K562 (cell line): ENCODE results near the gene HMOX1. TPM values are rescaled to one million over a fixed set of nuclear protein-coding genes. Genes with fewer than 3 reads are reported as not detected.

Source experiments
- ATAC-seq: fragments of 200-7000 bp; cut with Tn5 transposase; 3 replicates; pipeline ENCODE4 v1.9.1; 2020; ENCODE audit warnings: moderate library complexity
- BruUV-seq: library from RNA; stranded (reverse); fragments of 400-500 nt; replicated peaks from 2 replicates; lab custom pipeline; 2021; lab: Mats Ljungman, UMichigan
- CTCF ChIA-PET: fragments of 300-600 bp; formaldehyde crosslinking; extraction: SDS; loops from one replicate; lab custom pipeline; 2021; ENCODE audit warnings: low intra/inter-chr PET ratio; lab: Yijun Ruan, JAX
- POLR2A ChIA-PET: fragments of 300-600, 350-650 bp; sonication (Branson Sonifier 250); formaldehyde crosslinking; extraction: SDS; loops from one replicate; lab custom pipeline; 2021; ENCODE audit warnings: antibody characterized with exemption, inconsistent platforms; lab: Yijun Ruan, JAX
- DNase-seq, 4 experiments: peaks; one replicate each; pipeline versions ENCODE4 v3.0.0 to v3.0.0-alpha.2; 2011 to 2018; ENCODE audit warnings: low spot score in 3 of 4, mixed read lengths in 3 of 4; ENCODE audit errors: extremely low read depth in 1 of 4
- FAIRE-seq: peaks from 2 replicates; lab custom pipeline; 2011; peaks lifted over from hg19 to GRCh38; lab: Jason Lieb, UNC
- H2AFZ ChIP-seq: 2 replicates; pipeline ENCODE4 v1.6.0; 2011; ENCODE audit warnings: low read depth, low read length, control low read depth, inconsistent platforms
- H3K27ac ChIP-seq: fragments of 200-600 bp; 3 replicates; pipeline ENCODE4 v1.8.0; 2011; ENCODE audit warnings: low read depth, mild to moderate bottlenecking, control low read depth, inconsistent platforms, low read length, moderate library complexity, mixed read lengths; ENCODE audit errors: extremely low read depth
- H3K27me3 ChIP-seq, 2 experiments: fragments of 300-600 bp in 1 of 2; 2 replicates in 1 of 2; 3 replicates in 1 of 2; pipeline versions ENCODE4 v1.6.0 to v1.8.0; 2011; ENCODE audit warnings: inconsistent platforms in 2 of 2, low read length in 2 of 2, mild to moderate bottlenecking in 1 of 2, mixed read lengths in 1 of 2, moderate library complexity in 1 of 2; ENCODE audit not compliant: control insufficient read depth in 2 of 2, insufficient read depth in 2 of 2
- H3K36me3 ChIP-seq: fragments of 300-600 bp; 3 replicates; pipeline ENCODE4 v1.8.0; 2011; ENCODE audit warnings: mild to moderate bottlenecking, low read length, inconsistent platforms; ENCODE audit not compliant: control insufficient read depth, insufficient read depth
- H3K4me1 ChIP-seq, 2 experiments: fragments of 200-600 bp in 1 of 2; replicated peaks in 1 of 2; 2 replicates in 1 of 2; 3 replicates in 1 of 2; pipeline versions ENCODE4 v1.5.1 to v1.8.0; 2011; ENCODE audit warnings: inconsistent platforms in 2 of 2, low read length in 2 of 2, mild to moderate bottlenecking in 1 of 2, mixed read lengths in 1 of 2, moderate library complexity in 1 of 2; ENCODE audit not compliant: control insufficient read depth in 2 of 2, insufficient read depth in 2 of 2
- H3K4me2 ChIP-seq: 2 replicates; pipeline ENCODE4 v1.6.1; 2011; ENCODE audit warnings: low read length, control low read depth, inconsistent platforms, mixed read lengths; ENCODE audit not compliant: insufficient read depth
- H3K4me3 ChIP-seq: fragments of 200-600 bp; sonication (generic), shearing (Covaris generic); 2 replicates; pipeline ENCODE4 v1.5.1; 2016; ENCODE audit warnings: control low read depth, inconsistent platforms
- H3K79me2 ChIP-seq: fragments of 200-600 bp; 3 replicates; pipeline ENCODE4 v1.8.0; 2011; ENCODE audit warnings: low read length, inconsistent platforms; ENCODE audit not compliant: control insufficient read depth, insufficient read depth
- H3K9ac ChIP-seq, 2 experiments: 2 replicates each; pipeline versions ENCODE4 v1.6.0 to v1.6.1; 2011; ENCODE audit warnings: low read depth in 2 of 2, low read length in 2 of 2, control low read depth in 1 of 2, inconsistent platforms in 1 of 2, mild to moderate bottlenecking in 1 of 2, mixed read lengths in 1 of 2; ENCODE audit not compliant: insufficient read depth in 1 of 2
- H3K9me1 ChIP-seq: one replicate; pipeline ENCODE4 v1.6.0; 2011; ENCODE audit warnings: inconsistent platforms, mild to moderate bottlenecking, low read length, moderate library complexity; ENCODE audit not compliant: control insufficient read depth, insufficient read depth
- H3K9me3 ChIP-seq: replicated peaks from 2 replicates; pipeline ENCODE4 v1.5.1; 2011; ENCODE audit warnings: low read depth, low read length, inconsistent platforms; ENCODE audit not compliant: control insufficient read depth, insufficient read depth
- H4K20me1 ChIP-seq: replicated peaks from 2 replicates; pipeline ENCODE4 v1.6.1; 2011; ENCODE audit warnings: low read length, inconsistent platforms, mixed read lengths; ENCODE audit not compliant: control insufficient read depth, insufficient read depth
- ATF2 ChIP-seq: sonication (generic); formaldehyde crosslinking; IDR thresholded peaks from 2 replicates; pipeline ENCODE4 v1.8.1; 2022; ENCODE audit warnings: missing genetic modification reagents
- CXXC5 ChIP-seq: fragments of 250-450 bp; sonication (Bioruptor Pico); IDR thresholded peaks from 2 replicates; pipeline ENCODE4 v1.8.0; 2022; ENCODE audit warnings: inconsistent platforms, mild to moderate bottlenecking, moderate library complexity
- EHMT2 ChIP-seq: fragments of 450-650 bp; IDR thresholded peaks from 2 replicates; pipeline ENCODE4 v1.6.1; 2018; ENCODE audit warnings: antibody characterized with exemption
- ELF1 ChIP-seq: fragments of 200-800 bp; sonication (Bioruptor generic); IDR thresholded peaks from 2 replicates; pipeline ENCODE4 v1.6.1; 2016; ENCODE audit warnings: missing genetic modification characterization, missing compliant biosample characterization
- ETV6 ChIP-seq, 3 experiments: fragments of 150-350 bp in 1 of 3; sonication (generic) in 1 of 3; formaldehyde crosslinking in 1 of 3; IDR thresholded peaks; 2 replicates each; pipeline versions ENCODE4 v1.6.1 to v1.8.0; 2014 to 2022; ENCODE audit warnings: borderline replicate concordance in 2 of 3, low read depth in 2 of 3, antibody characterized with exemption in 1 of 3, low read length in 1 of 3, mild to moderate bottlenecking in 1 of 3, missing genetic modification reagents in 1 of 3
- POLR3A ChIP-seq: IDR thresholded peaks from 2 replicates; pipeline ENCODE4 v1.6.1; 2011; ENCODE audit warnings: borderline replicate concordance, mild to moderate bottlenecking, moderate library complexity; ENCODE audit not compliant: insufficient read length, insufficient read depth; ENCODE audit errors: extremely low read depth
- PPARD ChIP-seq: fragments of 250-450 bp; sonication (Bioruptor Pico); IDR thresholded peaks from 2 replicates; pipeline ENCODE4 v1.8.0; 2022; ENCODE audit warnings: inconsistent platforms, mild to moderate bottlenecking, moderate library complexity
- RAD51 ChIP-seq: fragments of 450-650 bp; IDR thresholded peaks from 2 replicates; pipeline ENCODE4 v1.7.1; 2016; ENCODE audit warnings: low read depth, mild to moderate bottlenecking, borderline replicate concordance
- SMARCE1 ChIP-seq: fragments of 450-650 bp; IDR thresholded peaks from 2 replicates; pipeline ENCODE4 v1.7.1; 2016; ENCODE audit warnings: mild to moderate bottlenecking
- SRSF9 ChIP-seq: fragments of 200-400 bp; formaldehyde crosslinking; IDR thresholded peaks from 2 replicates; pipeline ENCODE4 v1.6.1; 2017; ENCODE audit warnings: low read depth, low read length, borderline replicate concordance
- TARDBP ChIP-seq: fragments of 450-650 bp; IDR thresholded peaks from 2 replicates; pipeline ENCODE4 v1.6.1; 2016
- TRIM24 ChIP-seq, 2 experiments: fragments of 450-650 bp; IDR thresholded peaks; 2 replicates each; pipeline ENCODE4 v1.6.1; 2016
- ZFP36 ChIP-seq: fragments of 150-350 bp; IDR thresholded peaks from 2 replicates; pipeline ENCODE4 v1.6.1; 2018; ENCODE audit warnings: low read length, low read depth; ENCODE audit not compliant: partially characterized antibody
- ZNF311 ChIP-seq: fragments of 250-450 bp; sonication (Bioruptor Pico); IDR thresholded peaks from 2 replicates; pipeline ENCODE4 v1.4.0; 2020; ENCODE audit warnings: mild to moderate bottlenecking, moderate library complexity
- ZNF445 ChIP-seq: fragments of 250-450 bp; sonication (Bioruptor Pico); IDR thresholded peaks from 2 replicates; pipeline ENCODE4 v1.4.0; 2020; ENCODE audit warnings: low read depth, mild to moderate bottlenecking, moderate library complexity
- WGBS: fragments of 100-300 bp; shearing (Covaris generic); methylation state at CpG from one replicate; pipeline ENCODE4 v1.1.6; 2016; ENCODE audit warnings: low coverage, mixed read lengths; ENCODE audit not compliant: insufficient coverage; ENCODE audit errors: missing lambda C conversion rate; 5-methylcytosine and 5-hydroxymethylcytosine counted together
- in situ Hi-C: fragments of 300-500 bp; cut with MboI; formaldehyde crosslinking; loops from 4 replicates; pipeline ENCODE4 v1.15.0; 2018; ENCODE audit warnings: inconsistent platforms, mixed read lengths
- intact Hi-C: fragments of 100-400 bp; cut with micrococcal nuclease; formaldehyde crosslinking; loops from 2 replicates; pipeline ENCODE4 v1.14.2; 2022
- polyA plus RNA-seq, 8 experiments: library from polyadenylated mRNA; depleted of rRNA in 4 of 8; stranded (reverse) in 5 of 8; unstranded in 3 of 8; fragments of >200 nt; fragmentation: Nextera tagmentation in 2 of 8; fragmentation: Illumina TruSeq in 1 of 8; extraction: Ambion mirVana in 2 of 8; extraction: Trizol in 1 of 8; gene quantifications; 2 replicates each; pipeline versions ENCODE4 v1.2.1 to v1.2.3, GENCODE V29; 2011 to 2014; ENCODE audit warnings: inconsistent platforms in 1 of 8, missing spikeins in 1 of 8
- total RNA-seq, 7 experiments: library from RNA; depleted of rRNA in 6 of 7; stranded (reverse); fragments of >200 nt in 6 of 7; fragmentation: Illumina TruSeq in 2 of 7; extraction: Trizol in 2 of 7; gene quantifications; 2 replicates each; pipeline versions ENCODE4 v1.2.1 to v1.2.3, GENCODE V29; 2011 to 2021; ENCODE audit warnings: low replicate concordance in 1 of 7

The HMOX1 gene
- total and polyA plus RNA-seq, 9 of the 15 experiments (the other 6 are each of a cell fraction or from before 2014, with no cell fraction given), result not detected

GRCh38 chr22:35441489-35442100, 60.7 kb downstream of the HMOX1 start:
- Histone ChIP-seq H3K79me2 (no peaks in the 10 kb centered on the region), H3K9ac (peak overlapping the region in 1 of 2 experiments; percentile 35; a peak in 1 of 4 replicates), H3K27me3 (no peaks in the 10 kb centered on the region), H3K4me3 (no peak overlapping the region), H3K4me2 (no peak overlapping the region)
- no TSS peak for BruUV-seq
- in situ Hi-C loops, result no loop called here
- POLR2A ChIA-PET, result no interaction called here
- no peak for ATAC-seq
- TF ChIP-seq ZFP36, result peak; percentile 89
- no peak for TF ChIP-seq ETV6 (IDR thresholded peaks at IDR 0.05; ENCODE audit: borderline replicate concordance in 1 of 2, low read depth in 2 of 2, low read length in 1 of 2)
- no peak for TF ChIP-seq ETV6 (CRISPR knock-in tag; IDR thresholded peaks at IDR 0.05; ENCODE audit: borderline replicate concordance)
- no peak for TF ChIP-seq ZNF311 (CRISPR knock-in tag)
- TF ChIP-seq, all 486 proteins: peak for 1
- H3K36me3 ChIP-seq, result peaks cover 6% of the 10 kb centered on the region; the same call in 1 of the 3 replicates
- DNase-seq, result no peak
- CTCF ChIA-PET, result no interaction called here
- H3K9me1 ChIP-seq, result peaks cover 4% of the 10 kb centered on the region
- 0 out of 2 replicates have a peak, but pooled peaks cover 4% of the 10 kb centered on the region for H4K20me1 ChIP-seq
- FAIRE-seq, result no peak
- intact Hi-C loops, result no loop called here
- 52% methylated on average over 7 of the region's 9 CpGs for WGBS
- no peak overlapping the region for H3K27ac ChIP-seq
- no peak overlapping the region for H2AFZ ChIP-seq
- no peaks in the 10 kb centered on the region; a peak in 2 of 5 replicates for H3K4me1 ChIP-seq
- H3K9me3 ChIP-seq, result no peaks in the 10 kb centered on the region

- ATAC-seq, result no peak
- WGBS, result 50% methylated on average over 2 of the region's 6 CpGs
- in situ Hi-C loops, result no loop called here
Observed at GRCh38 chr22:35442471-35442870, 61.6 kb downstream of the HMOX1 start.

More at GRCh38 chr22:35442471-35442870, 61.6 kb downstream of the HMOX1 start:
- peaks cover 0 to 7% of the 10 kb centered on the region in 2 experiments; a peak in 3 of 5 replicates for H3K4me1 ChIP-seq
- CTCF ChIA-PET, result no interaction called here
- no peak for TF ChIP-seq ATF2
- no peak for TF ChIP-seq PPARD
- no peak for TF ChIP-seq TARDBP
- TF ChIP-seq ELF1, result no peak
- no peak for TF ChIP-seq SRSF9
- no peak for TF ChIP-seq CXXC5 (CRISPR knock-in tag)
- no peak for TF ChIP-seq ZNF445 (CRISPR knock-in tag)
- TF ChIP-seq EHMT2, result no peak
- TF ChIP-seq RAD51, result no peak
- no peak for TF ChIP-seq POLR3A
- TF ChIP-seq SMARCE1, result no peak
- no peak for TF ChIP-seq TRIM24 (IDR thresholded peaks at IDR 0.05)
- TF ChIP-seq, all 486 proteins: peak for 0
- no peak overlapping the region for H3K27ac ChIP-seq
- H3K79me2 ChIP-seq, result no peaks in the 10 kb centered on the region
- no peak for FAIRE-seq
- no peak overlapping the region for H2AFZ ChIP-seq
- intact Hi-C loops, result no loop called here
- no peak for DNase-seq
- no peak overlapping the region for H3K4me2 ChIP-seq
- no peaks in the 10 kb centered on the region for H3K27me3 ChIP-seq
- POLR2A ChIA-PET, result no interaction called here
- H3K4me3 ChIP-seq, result no peak overlapping the region
- no peaks in the 10 kb centered on the region for H3K9me3 ChIP-seq
- no TSS peak for BruUV-seq
- peaks cover 1% of the 10 kb centered on the region for H3K9me1 ChIP-seq
- H3K9ac ChIP-seq, result no peak overlapping the region
- no peaks in the 10 kb centered on the region for H4K20me1 ChIP-seq
- H3K36me3 ChIP-seq, result peaks cover 6% of the 10 kb centered on the region; the same call in 1 of the 3 replicates
